Choroid plexus epithelial cell (primary cell): Measurements from ENCODE around the gene MANF.

Experiments
- DNase-seq: peaks from one replicate; pipeline ENCODE4 v3.0.0-alpha.2; 2010; ENCODE audit warnings: low read depth
- H3K4me3 ChIP-seq: 2 replicates; pipeline ENCODE4 v1.5.1; 2011; ENCODE audit warnings: low read depth, mild to moderate bottlenecking, control low read depth, low read length, moderate library complexity
- CTCF ChIP-seq: conservative IDR thresholded peaks from 2 replicates; pipeline ENCODE4 v1.5.1; 2011; ENCODE audit warnings: low read depth, mild to moderate bottlenecking, control low read depth, inconsistent platforms, low read length, moderate library complexity

Gene MANF

GRCh38 chr3:51371943-51372557, 13.0 kb upstream of the MANF start:
- no peak overlapping the region for H3K4me3 ChIP-seq
- peak; percentile 92 for DNase-seq
- peak; percentile 80 for TF ChIP-seq CTCF

GRCh38 chr3:51373658-51374421, 11.3 kb upstream of the MANF start:
- no peak for DNase-seq

GRCh38 chr3:51374456-51374855, 10.6 kb upstream of the MANF start:
- no peak for DNase-seq
- TF ChIP-seq CTCF, result no peak
- no peak overlapping the region for H3K4me3 ChIP-seq

More at GRCh38 chr3:51373658-51374421, 11.3 kb upstream of the MANF start:
- TF ChIP-seq CTCF, result no peak
- H3K4me3 ChIP-seq, result no peak overlapping the region

GRCh38 chr3:51375136-51375535, 10.0 kb upstream of the MANF start:
- H3K4me3 ChIP-seq, result no peak overlapping the region
- no peak for TF ChIP-seq CTCF
- no peak for DNase-seq

GRCh38 chr3:51375571-51375970, 9.5 kb upstream of the MANF start:
- DNase-seq, result no peak
- TF ChIP-seq CTCF, result no peak
- no peak overlapping the region for H3K4me3 ChIP-seq

- TF ChIP-seq CTCF, result no peak
- no peak for DNase-seq
- no peak overlapping the region for H3K4me3 ChIP-seq
Measured at GRCh38 chr3:51378065-51378464, 7.0 kb upstream of the MANF start.

- H3K4me3 ChIP-seq, result no peak overlapping the region
- no peak for DNase-seq
- no peak for TF ChIP-seq CTCF
Measured at GRCh38 chr3:51378726-51379125, 6.4 kb upstream of the MANF start.
